Measurements from ENCODE around the gene VPS13D.

DNA sequence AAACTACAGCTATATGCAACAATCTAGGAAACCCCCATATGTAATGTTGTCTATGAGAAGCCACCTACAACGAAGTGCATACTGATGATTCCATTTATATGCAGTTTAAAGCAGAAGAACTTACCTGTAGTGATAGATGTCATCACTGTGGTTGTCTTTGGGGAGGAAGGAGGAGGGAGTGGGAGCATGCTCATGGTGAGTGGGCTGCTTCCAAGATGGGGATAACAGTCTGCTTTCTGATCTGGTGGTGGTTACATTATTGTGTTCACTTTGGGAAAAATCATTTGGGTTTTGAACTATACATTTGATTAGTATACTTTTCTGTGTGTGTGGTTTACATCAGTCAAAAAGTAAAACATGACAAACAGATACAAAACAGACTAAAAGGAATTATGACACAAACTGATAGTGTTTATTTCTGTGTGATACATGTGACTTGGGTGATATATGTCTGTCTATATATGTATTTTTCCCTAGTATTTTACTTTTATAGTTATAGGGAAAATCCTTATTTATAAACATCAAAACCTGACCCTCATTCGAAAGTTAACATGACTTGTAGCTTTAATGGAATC, 184.7 kb downstream of the VPS13D start:
- TF ChIP-seq, protein P1, sequence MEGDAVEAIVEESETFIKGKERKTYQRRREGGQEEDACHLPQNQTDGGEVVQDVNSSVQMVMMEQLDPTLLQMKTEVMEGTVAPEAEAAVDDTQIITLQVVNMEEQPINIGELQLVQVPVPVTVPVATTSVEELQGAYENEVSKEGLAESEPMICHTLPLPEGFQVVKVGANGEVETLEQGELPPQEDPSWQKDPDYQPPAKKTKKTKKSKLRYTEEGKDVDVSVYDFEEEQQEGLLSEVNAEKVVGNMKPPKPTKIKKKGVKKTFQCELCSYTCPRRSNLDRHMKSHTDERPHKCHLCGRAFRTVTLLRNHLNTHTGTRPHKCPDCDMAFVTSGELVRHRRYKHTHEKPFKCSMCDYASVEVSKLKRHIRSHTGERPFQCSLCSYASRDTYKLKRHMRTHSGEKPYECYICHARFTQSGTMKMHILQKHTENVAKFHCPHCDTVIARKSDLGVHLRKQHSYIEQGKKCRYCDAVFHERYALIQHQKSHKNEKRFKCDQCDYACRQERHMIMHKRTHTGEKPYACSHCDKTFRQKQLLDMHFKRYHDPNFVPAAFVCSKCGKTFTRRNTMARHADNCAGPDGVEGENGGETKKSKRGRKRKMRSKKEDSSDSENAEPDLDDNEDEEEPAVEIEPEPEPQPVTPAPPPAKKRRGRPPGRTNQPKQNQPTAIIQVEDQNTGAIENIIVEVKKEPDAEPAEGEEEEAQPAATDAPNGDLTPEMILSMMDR (IDR thresholded peaks at IDR 0.05 in 4 of 5, conservative IDR thresholded peaks at IDR 0.05 in 1 of 5) = no peak
- TF ChIP-seq POLR2A (IDR thresholded peaks at IDR 0.05) = no peak
